Stimulated activated CD4-positive, alpha-beta T cell treated with anti-CD3 and anti-CD28 coated beads, Interleukin-4, amount 100 ng/mL, for 4 hours (primary cell): ENCODE data around the gene SLC12A3.
"Not testable (repeated sequence)": the region's sequence is repeated elsewhere in the genome, so short reads cannot be mapped to it uniquely, and the experiment has no call there.

ENCODE experiments used
- DNase-seq, 2 experiments: peaks; one replicate each; pipeline ENCODE4 v3.0.0-alpha.2; 2020

The SLC12A3 gene

GRCh38 chr16:56848029-56848936 is 16.7 kb upstream of the SLC12A3 start:
- DNase-seq, result no peak

- DNase-seq, result no peak
Measured at GRCh38 chr16:56848955-56849689, 15.9 kb upstream of the SLC12A3 start.

- no peak for DNase-seq
Measured at GRCh38 chr16:56849690-56850680, 15.0 kb upstream of the SLC12A3 start.

GRCh38 chr16:56851671-56852400 is 13.2 kb upstream of the SLC12A3 start:
- DNase-seq, result no peak

GRCh38 chr16:56852401-56852730 is 12.6 kb upstream of the SLC12A3 start:
- no peak for DNase-seq

GRCh38 chr16:56852968-56853367 is 12.0 kb upstream of the SLC12A3 start:
- DNase-seq, result no peak

GRCh38 chr16:56855201-56855600 is 9.8 kb upstream of the SLC12A3 start:
- no peak for DNase-seq

GRCh38 chr16:56855946-56856345 is 9.1 kb upstream of the SLC12A3 start:
- no peak for DNase-seq

- DNase-seq, result no peak
Measured at GRCh38 chr16:56856876-56857447, 8.0 kb upstream of the SLC12A3 start.

- DNase-seq, result no peak
Measured at GRCh38 chr16:56858374-56858773, 6.6 kb upstream of the SLC12A3 start.

- no peak for DNase-seq
Measured at GRCh38 chr16:56859636-56860035, 5.4 kb upstream of the SLC12A3 start.

- no peak for DNase-seq
Measured at GRCh38 chr16:56860226-56861020, 4.6 kb upstream of the SLC12A3 start.

- DNase-seq, result no peak
Measured at GRCh38 chr16:56861092-56861610, 3.9 kb upstream of the SLC12A3 start.

- DNase-seq, result no peak
Measured at GRCh38 chr16:56861756-56862155, 3.3 kb upstream of the SLC12A3 start.

- no peak for DNase-seq
Measured at GRCh38 chr16:56862776-56863175, 2.2 kb upstream of the SLC12A3 start.

GRCh38 chr16:56865394-56866062 is 521 bp downstream of the SLC12A3 start:
- no peak for DNase-seq

- DNase-seq, result peak; percentile 19 to 28
Measured at GRCh38 chr16:56866955-56867830, 2.2 kb downstream of the SLC12A3 start.

- DNase-seq, result no peak
Measured at GRCh38 chr16:56868175-56868574, 3.2 kb downstream of the SLC12A3 start.

- not testable (repeated sequence) for DNase-seq
Measured at GRCh38 chr16:56868766-56869165, 3.8 kb downstream of the SLC12A3 start.
